Lower leg skin (tissue), 4 donors: ENCODE data around the gene DOHH. TPM values are rescaled to one million over a fixed set of nuclear protein-coding genes. Genes with fewer than 3 reads are reported as not detected.

Experiments used
- DNase-seq, 2 donors: peaks; one replicate each; pipeline ENCODE4 v3.0.0-alpha.2; 2019; ENCODE audit warnings: low spot score in 2 of 2
- H3K4me3 ChIP-seq: fragments of 200-600 bp; sonication (generic); 2 replicates; pipeline ENCODE4 v1.5.1; 2017; ENCODE audit warnings: mild to moderate bottlenecking, low read depth; ENCODE audit not compliant: poor library complexity, severe bottlenecking
- CTCF ChIP-seq, 3 donors: fragments of 450-650 bp; IDR thresholded peaks; one replicate each; pipeline ENCODE4 v1.5.1; 2016; ENCODE audit warnings: antibody characterized with exemption in 3 of 3, mild to moderate bottlenecking in 3 of 3, moderate library complexity in 2 of 3
- POLR2A ChIP-seq, 2 donors: fragments of 450-650 bp; IDR thresholded peaks; one replicate each; pipeline ENCODE4 v1.6.1; 2016 to 2017; ENCODE audit warnings: antibody characterized with exemption in 2 of 2, mild to moderate bottlenecking in 1 of 2, moderate library complexity in 1 of 2
- WGBS, 2 donors: methylation state at CpG; one replicate each; pipeline ENCODE4 v1.1.5; 2018; 5-methylcytosine and 5-hydroxymethylcytosine counted together
- intact Hi-C: fragments of 100-400 bp; cut with DNase I; formaldehyde crosslinking; loops from one replicate; pipeline ENCODE4 v1.15.0; 2023; ENCODE audit warnings: low total_unique reads
- total RNA-seq, 4 donors: library from RNA; depleted of rRNA; stranded (reverse); fragments of >200 nt; gene quantifications; one replicate each; pipeline ENCODE4 v1.1.0, GENCODE V29; 2016

The DOHH gene
- total RNA-seq, 4 donors from 2014 or later = 20.4 to 28.4 (median 24.1) TPM

GRCh38 chr19:3538965-3539755, 38.7 kb upstream of the DOHH start, which contains the start of gene TEKTIP1:
Gene TEKTIP1, plus strand, starts transcription at chr19:3539174. Its CDS starts 4 bp downstream, at chr19:3539178.
- WGBS, 2 donors = 68 to 72% methylated on average over 16 to 27 of the region's 28 CpGs
- intact Hi-C loops = no loop called here
- TF ChIP-seq POLR2A (IDR thresholded peaks at IDR 0.05) = no peak
- no peak for TF ChIP-seq CTCF (IDR thresholded peaks at IDR 0.05)
- no peak within 1 kb of the TSS for H3K4me3 ChIP-seq
- DNase-seq = no peak

GRCh38 chr19:3538258-3538929, 37.9 kb upstream of the DOHH start:
- no peak for DNase-seq
- intact Hi-C loops = no loop called here
- no peak overlapping the region for H3K4me3 ChIP-seq
- TF ChIP-seq CTCF (IDR thresholded peaks at IDR 0.05) (no peak), POLR2A (IDR thresholded peaks at IDR 0.05) (no peak)
- WGBS, 2 donors = 79 to 82% methylated on average over 24 to 25 of the region's 25 CpGs

GRCh38 chr19:3537438-3538240, 37.2 kb upstream of the DOHH start:
- H3K4me3 ChIP-seq = no peak overlapping the region
- TF ChIP-seq POLR2A (IDR thresholded peaks at IDR 0.05) (no peak), CTCF (IDR thresholded peaks at IDR 0.05) (no peak)
- 75 to 76% methylated on average over 22 of the region's 22 CpGs for WGBS, 2 donors
- no peak for DNase-seq
- intact Hi-C loops = no loop called here

- intact Hi-C loops = no loop called here
- DNase-seq = no peak
- 67 to 73% methylated on average over 13 of the region's 13 CpGs for WGBS, 2 donors
- no peak overlapping the region for H3K4me3 ChIP-seq
- TF ChIP-seq CTCF (IDR thresholded peaks at IDR 0.05) (no peak), POLR2A (IDR thresholded peaks at IDR 0.05) (no peak)
Observed at GRCh38 chr19:3537101-3537437, 36.6 kb upstream of the DOHH start.

GRCh38 chr19:3536429-3537100, 36.1 kb upstream of the DOHH start:
- 35 to 39% methylated on average over 13 to 18 of the region's 27 CpGs for WGBS, 2 donors
- peak; percentile 43 to 92 for DNase-seq

More at GRCh38 chr19:3536429-3537100, 36.1 kb upstream of the DOHH start:
- H3K4me3 ChIP-seq = no peak overlapping the region
- TF ChIP-seq POLR2A (IDR thresholded peaks at IDR 0.05) = no peak
- TF ChIP-seq CTCF (IDR thresholded peaks at IDR 0.05) = no peak
- intact Hi-C loops = no loop called here
